Measurements from ENCODE around the gene KDM1A. TPM values are rescaled to one million over a fixed set of nuclear protein-coding genes. Genes with fewer than 3 reads are reported as not detected.

KDM1A gene
- total and polyA plus RNA-seq, 2 donors (not counting 1 experiment from before 2014, with no cell fraction given) = 30.2 to 47.4 TPM

GRCh38 chr1:23051290-23051909 is 32.1 kb downstream of the KDM1A start:
- Histone ChIP-seq H3K4me1 (ENCODE audit: control insufficient read depth in 2 of 2, insufficient read depth in 2 of 2, low read length in 2 of 2) (no peaks in the 10 kb centered on the region), H3K27me3 (replicated peaks in 1 of 4; ENCODE audit: control extremely low read depth in 1 of 4, control insufficient read depth in 3 of 4, insufficient read depth in 4 of 4, low read length in 3 of 4) (no peaks in the 10 kb centered on the region), H3K27ac (ENCODE audit: low read length in 2 of 2) (no peak overlapping the region), H3K36me3 (replicated peaks in 1 of 2; ENCODE audit: control extremely low read depth in 1 of 2, control insufficient read depth in 1 of 2, extremely low read depth in 1 of 2, insufficient read depth in 2 of 2, low read length in 1 of 2) (peaks cover 3 to 18% of the 10 kb centered on the region in 2 experiments), H4K20me1 (ENCODE audit: control insufficient read depth, insufficient read depth, low read length, poor library complexity, severe bottlenecking) (no peaks in the 10 kb centered on the region), H3K9me3 (ENCODE audit: control extremely low read depth in 1 of 3, control insufficient read depth in 2 of 3, insufficient read depth in 1 of 3, low read length in 2 of 3) (no peaks in the 10 kb centered on the region), H3K4me2 (replicated peaks; ENCODE audit: low read depth, low read length, poor library complexity, severe bottlenecking) (no peak overlapping the region), H3K79me2 (ENCODE audit: control insufficient read depth, insufficient read depth, low read length) (peaks cover 7% of the 10 kb centered on the region), H3K4me3 (ENCODE audit: control extremely low read depth in 1 of 5, extremely low read depth in 1 of 5, insufficient read depth in 1 of 5, low read depth in 2 of 5, low read length in 4 of 5) (no peak overlapping the region), H3K9ac (ENCODE audit: low read length) (no peak overlapping the region), H2AFZ (ENCODE audit: insufficient read depth, low read depth, low read length, poor library complexity, severe bottlenecking) (no peak overlapping the region)
- Mint-ChIP-seq H3K27me3 (no peaks in the 10 kb centered on the region), H3K9me3 (ENCODE audit: insufficient read depth) (no peaks in the 10 kb centered on the region), H3K27ac (no peak overlapping the region), H3K4me1 (no peaks in the 10 kb centered on the region), H3K4me3 (no peak overlapping the region)
- CTCF ChIA-PET = no interaction called here
- intact Hi-C loops (cut with micrococcal nuclease) = no loop called here
- TF ChIP-seq EZH2 (IDR thresholded peaks at IDR 0.05; ENCODE audit: borderline replicate concordance, insufficient read depth, low read depth, low read length, poor library complexity, severe bottlenecking) (no peak), CTCF (IDR thresholded peaks at IDR 0.05) (no peak)
- DNase-seq (no peak), ATAC-seq (ENCODE audit: low read depth) (no peak)
- WGBS (ENCODE audit: insufficient coverage) = 100% methylated on average over 1 of the region's 4 CpGs
- POLR2A ChIA-PET = no interaction called here

DNA sequence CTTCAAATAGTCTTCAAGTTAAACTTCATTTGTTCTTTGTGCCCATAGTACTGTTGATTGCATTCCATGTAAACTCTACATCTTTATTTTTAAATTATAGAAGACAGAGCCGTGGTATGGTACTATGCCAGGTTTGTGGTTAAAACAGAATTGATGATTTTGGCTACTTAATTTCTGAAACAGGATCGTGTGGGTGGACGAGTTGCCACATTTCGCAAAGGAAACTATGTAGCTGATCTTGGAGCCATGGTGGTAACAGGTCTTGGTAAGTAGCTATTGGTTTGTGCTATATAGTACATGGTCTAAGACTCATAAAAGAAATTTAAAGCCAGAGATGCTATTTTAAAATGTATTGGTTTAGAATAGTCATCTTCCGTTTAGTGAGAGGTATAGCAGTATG is 38.0 kb downstream of the KDM1A start:
- H3K9ac ChIP-seq (ENCODE audit: low read length) = no peak overlapping the region
- no peak overlapping the region for H3K4me2 ChIP-seq (replicated peaks; ENCODE audit: low read depth, low read length, poor library complexity, severe bottlenecking)
- no peaks in the 10 kb centered on the region for H3K4me1 Mint-ChIP-seq
- no peak overlapping the region for H3K4me3 Mint-ChIP-seq
- ChIA-PET POLR2A (no interaction called here), CTCF (no interaction called here)
- H3K27me3 Mint-ChIP-seq = no peaks in the 10 kb centered on the region
- no peaks in the 10 kb centered on the region for H3K9me3 ChIP-seq (ENCODE audit: control extremely low read depth in 1 of 3, control insufficient read depth in 2 of 3, insufficient read depth in 1 of 3, low read length in 2 of 3)
- no peak overlapping the region for H3K27ac Mint-ChIP-seq
- no peaks in the 10 kb centered on the region for H4K20me1 ChIP-seq (ENCODE audit: control insufficient read depth, insufficient read depth, low read length, poor library complexity, severe bottlenecking)
- ATAC-seq (ENCODE audit: low read depth) = no peak
- H2AFZ ChIP-seq (ENCODE audit: insufficient read depth, low read depth, low read length, poor library complexity, severe bottlenecking) = no peak overlapping the region
- H3K4me3 ChIP-seq (ENCODE audit: control extremely low read depth in 1 of 5, extremely low read depth in 1 of 5, insufficient read depth in 1 of 5, low read depth in 2 of 5, low read length in 4 of 5) = no peak overlapping the region
- DNase-seq = no peak
- WGBS (ENCODE audit: insufficient coverage) = 100% methylated on average over 4 of the region's 5 CpGs
- intact Hi-C loops (cut with micrococcal nuclease) = no loop called here
- no peak for TF ChIP-seq EZH2 (IDR thresholded peaks at IDR 0.05; ENCODE audit: borderline replicate concordance, insufficient read depth, low read depth, low read length, poor library complexity, severe bottlenecking)
- H3K27ac ChIP-seq (ENCODE audit: low read length in 2 of 2) = no peak overlapping the region
- H3K27me3 ChIP-seq (replicated peaks in 1 of 4; ENCODE audit: control extremely low read depth in 1 of 4, control insufficient read depth in 3 of 4, insufficient read depth in 4 of 4, low read length in 3 of 4) = no peaks in the 10 kb centered on the region
- no peaks in the 10 kb centered on the region for H3K79me2 ChIP-seq (ENCODE audit: control insufficient read depth, insufficient read depth, low read length)
- H3K4me1 ChIP-seq (ENCODE audit: control insufficient read depth in 2 of 2, insufficient read depth in 2 of 2, low read length in 2 of 2) = no peaks in the 10 kb centered on the region
- H3K9me3 Mint-ChIP-seq (ENCODE audit: insufficient read depth) = no peaks in the 10 kb centered on the region
- peaks cover 11 to 71% of the 10 kb centered on the region in 2 experiments for H3K36me3 ChIP-seq (replicated peaks in 1 of 2; ENCODE audit: control extremely low read depth in 1 of 2, control insufficient read depth in 1 of 2, extremely low read depth in 1 of 2, insufficient read depth in 2 of 2, low read length in 1 of 2)
